HG02870 (cell line): ENCODE results near the gene KCNJ1.
A peak's percentile ranks its signal among the peaks of the same experiment; 100 is the strongest.

Experiments used
- ATAC-seq: cut with Tn5 transposase; IDR thresholded peaks from one replicate; pipeline ENCODE4 v1.9.1; 2021; ENCODE audit warnings: mild to moderate bottlenecking, moderate library complexity; ENCODE audit not compliant: unreplicated experiment

Gene KCNJ1

DNA sequence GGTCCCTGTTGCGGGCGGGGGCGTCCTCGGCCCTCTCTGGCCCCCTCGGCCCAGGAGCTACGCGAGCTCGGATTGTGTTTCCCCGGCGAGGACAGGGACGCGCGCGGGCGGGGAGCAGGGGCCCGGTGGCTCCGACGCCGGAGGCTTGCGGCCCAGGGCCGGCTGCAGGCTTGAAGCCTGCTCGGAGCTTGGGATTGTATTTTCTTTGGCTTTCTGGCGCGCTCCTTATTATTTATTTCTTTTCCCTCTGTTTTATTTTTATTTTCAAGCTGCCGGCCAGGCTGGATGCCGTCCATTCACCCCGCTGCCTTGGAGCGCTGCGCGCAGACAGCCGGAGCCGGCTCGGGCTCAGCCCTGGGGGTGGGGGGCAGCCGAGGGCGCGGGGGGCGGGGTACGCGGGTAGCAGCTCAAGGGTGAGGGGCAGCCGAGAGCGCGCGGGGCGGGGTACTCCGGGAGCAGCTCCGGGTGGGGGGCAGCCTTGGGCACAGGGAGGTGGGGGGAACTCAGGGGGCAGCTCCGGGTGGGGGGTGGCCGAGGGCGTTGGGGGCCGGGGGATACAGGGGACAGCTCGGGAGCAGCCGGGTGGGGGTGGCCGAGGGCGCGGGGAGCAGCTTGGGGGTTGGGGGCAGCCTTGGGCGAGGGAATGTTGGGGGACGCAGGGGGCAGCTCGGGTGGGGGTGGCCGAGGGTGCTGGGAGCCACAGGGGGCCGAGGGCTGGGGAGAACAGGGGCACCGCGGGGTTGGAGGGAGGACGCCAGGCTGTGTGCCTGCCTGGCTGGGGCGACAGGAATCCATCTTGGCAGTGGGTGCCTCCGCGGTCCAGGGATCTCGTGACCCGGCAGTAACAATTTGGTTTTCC is 42.7 kb downstream of the KCNJ1 start:
- no peak for ATAC-seq

DNA sequence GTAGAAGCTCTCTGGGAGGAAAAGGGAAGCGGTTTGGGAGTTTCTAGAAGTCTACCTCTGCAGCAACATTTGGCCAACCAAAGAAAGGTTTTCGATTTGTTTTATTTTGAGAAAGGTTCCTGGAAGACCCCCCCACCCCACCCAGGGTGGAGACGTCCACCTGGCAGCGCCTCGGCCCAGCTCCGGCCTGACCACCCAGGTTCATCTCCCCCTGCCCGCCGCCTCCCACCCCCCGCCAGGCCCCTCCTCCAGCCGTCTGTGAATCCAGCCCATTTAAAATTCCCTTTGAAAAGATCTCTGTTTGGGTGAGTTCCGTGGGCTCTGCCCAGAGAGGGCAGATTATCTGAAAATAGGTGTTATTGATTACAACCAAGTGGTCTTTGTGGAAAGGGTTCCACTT is 43.3 kb downstream of the KCNJ1 start:
- no peak for ATAC-seq

DNA sequence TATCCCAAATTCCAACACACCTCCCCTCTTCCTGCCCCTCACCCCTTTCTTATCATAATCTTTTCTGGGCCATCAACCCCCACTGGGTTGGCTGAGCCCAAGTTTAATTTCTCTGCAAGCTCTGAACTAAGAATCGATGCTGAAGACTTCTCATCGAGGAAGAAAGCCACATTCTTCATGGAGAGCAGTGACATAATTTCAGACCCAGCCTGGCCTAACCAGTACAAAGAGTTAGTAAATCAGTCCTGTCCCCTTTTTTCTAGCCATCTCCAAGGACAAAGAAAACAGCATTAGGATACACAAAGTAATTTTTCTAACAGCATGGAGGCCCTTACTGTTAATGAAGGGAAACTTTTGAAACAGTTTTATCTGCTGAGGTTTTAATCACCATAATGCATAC is 45.0 kb downstream of the KCNJ1 start:
- ATAC-seq: no peak

DNA sequence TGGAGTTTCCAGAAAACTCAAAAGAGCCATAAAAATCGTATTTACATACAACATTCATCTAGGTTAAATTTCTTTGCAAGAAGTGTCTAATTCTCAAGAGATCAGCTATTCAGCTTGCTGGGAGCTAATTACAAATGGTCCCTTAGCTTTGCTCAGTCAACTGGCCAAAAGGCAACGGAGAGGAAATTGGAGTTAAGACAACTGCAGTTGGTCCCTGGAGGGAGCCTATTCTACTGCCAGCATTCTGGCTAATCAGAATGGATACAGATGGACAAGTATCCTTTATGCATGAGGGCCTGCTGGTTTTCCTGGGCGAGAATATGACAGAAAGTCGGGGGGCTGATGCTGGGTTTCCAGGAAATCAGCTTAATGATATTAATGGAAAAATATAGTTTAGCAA is 45.5 kb downstream of the KCNJ1 start:
- no peak for ATAC-seq

- ATAC-seq: no peak
Observed at GRCh38 chr11:128819198-128819597, 47.9 kb downstream of the KCNJ1 start.

DNA sequence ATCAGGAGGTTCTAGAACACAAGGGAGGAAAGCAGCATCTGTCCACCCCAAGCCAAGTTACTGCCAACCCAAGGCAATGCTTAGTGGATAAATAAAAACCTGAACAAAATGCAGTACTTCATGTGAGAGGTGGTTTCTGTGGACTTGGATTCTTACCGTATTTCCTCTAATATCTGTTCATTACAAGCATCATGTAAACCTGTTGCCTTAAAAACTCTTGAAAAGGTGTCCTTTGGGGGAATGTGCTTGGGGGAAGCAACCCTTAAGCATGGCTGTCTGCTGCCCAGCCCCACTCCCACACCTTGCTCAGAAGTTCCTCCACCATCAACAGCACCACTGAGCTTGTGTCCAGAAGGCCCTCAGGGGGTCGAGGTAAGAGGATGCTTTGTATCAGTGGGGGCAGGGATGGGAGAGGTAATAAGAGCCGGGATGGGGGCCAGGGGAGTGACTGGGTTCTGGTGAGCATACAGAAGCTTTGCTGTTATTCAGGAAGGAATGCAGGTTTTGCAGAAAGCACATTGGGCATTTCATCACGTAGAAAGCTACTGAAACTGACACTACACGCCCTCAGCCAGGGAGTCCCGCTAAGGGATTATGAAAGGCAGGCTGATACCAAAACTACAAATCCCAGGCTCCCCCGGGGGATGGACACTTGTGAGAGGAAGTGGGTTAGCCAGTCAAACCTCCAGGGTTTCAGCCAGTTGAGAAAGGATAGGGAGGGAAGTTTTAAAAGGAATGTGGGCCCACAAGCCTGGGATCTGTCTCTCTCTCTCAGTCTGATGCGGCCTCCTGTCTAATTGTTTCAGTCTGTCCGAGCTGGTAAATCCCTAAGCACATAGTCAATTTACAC is 52.0 kb downstream of the KCNJ1 start:
- ATAC-seq: no peak

DNA sequence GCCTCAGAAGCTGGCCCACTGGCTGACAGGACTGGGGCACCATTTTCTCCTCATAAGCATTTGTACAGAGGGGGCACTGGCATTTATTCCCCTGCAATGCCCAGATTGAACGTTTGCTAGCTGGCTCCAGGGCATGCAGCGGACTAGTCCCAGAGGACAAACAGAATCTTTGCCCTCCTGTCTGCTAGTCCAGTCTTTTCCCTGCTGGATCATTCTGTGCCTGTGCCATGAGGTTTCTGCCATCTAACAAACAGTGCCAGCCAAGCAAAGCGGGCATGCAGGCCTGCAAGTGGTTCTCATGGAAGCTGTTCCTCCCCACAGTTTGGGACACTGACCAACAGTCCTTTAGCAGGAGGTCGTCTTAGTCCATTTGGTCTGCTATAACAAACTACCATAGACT is 53.4 kb downstream of the KCNJ1 start:
- ATAC-seq: no peak

DNA sequence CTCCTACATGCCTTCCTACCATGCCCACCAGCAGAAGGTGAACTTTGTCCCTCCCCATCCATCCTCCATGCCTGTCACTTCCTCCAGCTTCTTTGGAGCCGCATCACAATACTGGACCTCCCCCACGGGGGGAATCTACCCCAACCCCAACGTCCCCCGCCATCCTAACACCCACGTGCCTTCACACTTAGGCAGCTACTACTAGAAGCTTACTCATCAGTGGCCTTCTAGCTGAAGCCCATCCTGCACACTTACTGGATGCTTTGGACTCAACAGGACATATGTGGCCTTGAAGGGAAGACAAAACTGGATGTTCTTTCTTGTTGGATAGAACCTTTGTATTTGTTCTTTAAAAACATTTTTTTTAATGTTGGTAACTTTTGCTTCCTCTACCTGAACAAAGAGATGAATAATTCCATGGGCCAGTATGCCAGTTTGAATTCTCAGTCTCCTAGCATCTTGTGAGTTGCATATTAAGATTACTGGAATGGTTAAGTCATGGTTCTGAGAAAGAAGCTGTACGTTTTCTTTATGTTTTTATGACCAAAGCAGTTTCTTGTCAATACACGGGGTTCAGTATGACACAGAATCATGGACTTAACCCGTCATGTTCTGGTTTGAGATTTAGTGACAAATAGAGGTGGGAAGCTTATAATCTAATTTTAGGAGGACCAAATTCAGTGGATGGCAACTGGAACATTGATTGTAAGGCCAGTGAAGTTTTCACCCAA is 56.1 kb downstream of the KCNJ1 start:
- ATAC-seq: no peak

DNA sequence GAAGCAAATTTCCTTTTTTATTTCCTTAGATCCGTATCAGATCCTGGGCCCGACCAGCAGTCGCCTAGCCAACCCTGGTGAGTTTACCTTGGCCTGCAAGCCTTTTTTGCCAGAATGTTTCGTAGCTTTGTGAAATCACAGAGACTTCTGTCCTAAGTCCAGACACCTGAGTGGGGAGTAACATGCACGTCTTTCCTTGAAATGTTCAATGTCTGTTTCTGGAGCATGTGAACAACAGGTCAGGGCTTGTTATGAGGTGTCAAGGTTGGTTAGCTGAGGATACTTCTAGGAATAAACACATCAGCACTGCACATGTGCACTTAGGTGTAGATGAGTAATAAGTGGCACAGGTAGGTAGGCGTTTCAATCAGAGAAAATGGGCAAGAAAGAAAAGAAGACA is 58.0 kb downstream of the KCNJ1 start:
- no peak for ATAC-seq

- ATAC-seq: no peak
Observed at GRCh38 chr11:128807909-128808308, 59.2 kb downstream of the KCNJ1 start.

DNA sequence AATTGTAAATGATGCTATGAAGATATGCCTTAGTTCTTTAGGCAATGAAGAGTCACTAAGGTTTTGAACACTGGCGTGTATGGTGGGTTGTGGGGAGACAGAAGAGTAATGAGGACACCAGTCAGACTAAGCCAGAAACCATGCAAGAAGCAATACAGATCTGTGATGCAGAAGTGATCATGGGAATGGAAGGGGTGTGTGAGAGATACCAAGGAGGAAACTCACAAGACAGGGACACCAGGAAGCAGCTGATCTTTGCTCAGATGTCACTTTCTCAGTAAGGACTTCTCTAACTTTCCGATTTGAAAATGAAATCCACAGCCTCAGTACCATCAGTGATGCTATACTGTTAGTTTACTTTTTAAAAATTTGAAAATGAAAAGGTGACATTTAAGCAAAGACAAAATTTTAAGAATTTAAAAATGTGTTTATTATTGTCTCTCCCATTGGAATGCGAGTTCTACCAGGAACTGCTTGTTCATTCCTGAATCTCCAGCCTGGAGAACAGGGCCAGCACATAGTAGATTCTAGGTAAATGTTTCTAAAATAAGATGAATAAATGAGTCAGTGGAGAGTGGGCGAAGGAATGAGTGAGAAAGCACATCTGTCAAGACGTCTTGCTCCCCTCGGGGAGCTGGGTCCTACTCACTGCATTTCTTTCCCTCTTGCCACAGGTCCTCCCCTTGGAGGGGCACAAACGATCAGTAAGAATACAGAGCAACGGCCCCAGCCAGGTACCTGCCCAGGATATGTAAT is 60.4 kb downstream of the KCNJ1 start:
- ATAC-seq: no peak

DNA sequence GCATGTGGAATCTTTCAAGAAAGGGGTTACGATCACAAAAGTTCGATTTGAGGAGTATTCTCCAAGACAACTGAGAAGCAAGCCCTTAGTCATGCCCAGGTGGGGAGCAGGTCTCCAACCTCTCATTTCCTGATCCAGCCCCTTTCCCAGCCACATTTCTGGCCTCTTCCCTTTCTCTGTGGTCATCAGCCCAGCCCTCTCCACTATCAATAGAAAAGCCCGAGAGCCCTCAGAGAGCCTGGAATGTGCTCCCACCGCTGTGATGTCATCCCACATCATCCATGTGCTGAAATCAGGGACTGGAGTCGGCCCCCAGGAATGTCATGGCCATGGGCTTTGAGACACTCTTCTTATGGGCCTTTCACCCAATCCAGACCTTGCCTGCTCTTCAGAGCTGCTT is 62.6 kb downstream of the KCNJ1 start:
- no peak for ATAC-seq

DNA sequence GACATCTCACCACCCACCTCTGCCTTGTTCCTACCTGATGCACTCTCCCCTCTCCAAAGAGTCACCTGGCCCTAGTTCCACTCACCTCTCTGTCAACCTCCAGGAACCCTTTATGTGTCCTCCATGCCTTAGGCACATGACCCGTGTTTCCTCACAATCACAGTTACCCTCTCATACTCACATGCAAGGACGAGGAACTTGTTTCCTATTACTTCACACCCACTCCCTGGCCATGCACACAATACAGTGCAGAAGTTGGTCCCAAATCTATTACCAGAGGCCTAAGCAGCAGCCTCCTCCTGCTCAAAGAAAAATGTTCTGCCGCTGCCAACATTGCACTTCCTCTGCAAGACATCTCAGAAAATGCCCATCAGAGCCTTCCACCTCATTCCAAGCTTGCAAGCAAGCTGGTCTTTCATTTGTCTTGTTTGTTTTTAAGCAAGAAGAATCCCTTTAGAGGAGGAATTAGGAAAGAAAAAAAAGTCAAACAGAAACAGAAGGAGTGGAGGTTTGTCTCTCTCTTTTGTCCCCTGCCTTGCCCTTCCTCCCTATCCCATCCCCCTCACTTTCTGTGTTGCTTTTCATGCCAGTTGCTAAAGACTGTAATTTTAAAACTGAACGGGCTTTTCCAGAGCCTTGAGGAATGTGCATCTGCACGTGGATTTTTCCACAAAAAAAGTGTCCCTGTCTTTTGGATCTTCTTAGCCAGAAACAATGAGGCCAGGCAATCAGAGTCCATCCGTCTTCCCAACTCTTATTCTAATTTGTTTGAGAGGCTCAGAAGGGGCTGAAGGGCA is 63.4 kb downstream of the KCNJ1 start:
- ATAC-seq: no peak

- no peak for ATAC-seq
Observed at GRCh38 chr11:128803011-128803410, 64.1 kb downstream of the KCNJ1 start.

DNA sequence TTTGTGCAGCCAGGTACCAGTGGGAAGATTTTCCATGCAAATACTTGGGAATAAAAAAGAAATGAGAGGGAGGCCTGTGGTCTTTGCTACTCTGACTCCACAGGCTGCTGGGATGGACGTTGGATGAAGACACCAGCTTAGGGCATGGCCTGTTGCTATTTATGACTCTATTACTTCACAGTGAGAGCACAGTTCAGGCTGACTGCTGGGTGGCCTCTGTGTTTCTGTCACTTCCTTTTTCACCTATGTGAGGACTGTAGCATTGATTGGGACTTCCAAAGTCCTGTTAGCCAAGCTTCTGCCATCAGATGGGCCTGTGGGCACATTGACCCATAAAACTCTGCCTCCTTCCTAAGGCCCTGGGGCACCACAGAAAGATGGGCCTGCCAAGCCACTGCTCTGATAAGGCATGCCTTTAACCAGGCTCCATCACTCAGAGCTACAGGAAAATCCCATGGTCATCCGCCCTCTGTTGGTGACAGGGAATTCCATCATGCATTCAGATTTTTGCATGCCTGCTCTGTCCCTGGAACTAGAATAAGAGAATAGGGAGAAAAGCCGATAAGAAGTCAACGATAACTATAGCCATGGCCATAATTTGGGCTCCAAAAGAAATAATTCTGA is 64.6 kb downstream of the KCNJ1 start:
- ATAC-seq: no peak

GRCh38 chr11:128800871-128801417 is 66.2 kb downstream of the KCNJ1 start:
- ATAC-seq: no peak

GRCh38 chr11:128796270-128796669 is 70.8 kb downstream of the KCNJ1 start:
- peak; percentile 100 for ATAC-seq

- no peak for ATAC-seq
Observed at GRCh38 chr11:128790196-128790595, 76.9 kb downstream of the KCNJ1 start.

DNA sequence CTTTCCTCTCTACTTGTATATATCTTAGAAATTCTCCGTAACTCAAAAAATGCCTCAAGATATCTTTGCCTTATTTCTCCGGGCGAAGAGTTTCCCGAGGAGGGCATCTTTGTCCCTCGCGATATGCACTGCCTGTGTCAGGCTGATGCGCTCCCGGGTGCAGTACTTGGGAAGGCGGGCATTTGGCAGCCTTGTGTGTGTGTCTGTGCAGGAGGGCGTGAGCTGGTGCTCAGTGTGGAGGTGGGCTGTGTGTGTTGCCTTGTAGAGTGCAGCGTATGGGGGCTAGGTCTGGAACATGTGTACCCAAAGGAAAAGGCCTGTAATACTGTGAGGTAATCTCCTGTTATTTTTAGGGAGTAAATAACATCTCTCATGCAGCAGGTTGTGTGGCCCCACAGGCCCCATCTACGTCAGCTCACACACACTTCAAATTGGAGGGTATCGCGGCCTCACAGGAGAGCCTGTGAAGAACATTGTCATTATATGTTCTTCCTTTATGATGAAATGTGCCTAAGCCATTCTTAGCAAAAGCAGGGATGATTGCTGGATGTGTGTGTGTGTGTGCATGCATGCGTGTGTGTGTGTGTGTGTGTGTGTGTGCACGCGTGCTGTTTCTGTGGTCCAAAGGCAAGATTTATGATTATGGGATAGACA is 77.5 kb downstream of the KCNJ1 start:
- ATAC-seq: no peak
